GM21786 (cell line): ENCODE data around the gene PDE4D.
"Not testable (repeated sequence)": the region's sequence is repeated elsewhere in the genome, so short reads cannot be mapped to it uniquely, and the experiment has no call there.

ENCODE experiments used
- ATAC-seq: cut with Tn5 transposase; IDR thresholded peaks from one replicate; pipeline ENCODE4 v1.9.1; 2021; ENCODE audit not compliant: unreplicated experiment

PDE4D gene

DNA sequence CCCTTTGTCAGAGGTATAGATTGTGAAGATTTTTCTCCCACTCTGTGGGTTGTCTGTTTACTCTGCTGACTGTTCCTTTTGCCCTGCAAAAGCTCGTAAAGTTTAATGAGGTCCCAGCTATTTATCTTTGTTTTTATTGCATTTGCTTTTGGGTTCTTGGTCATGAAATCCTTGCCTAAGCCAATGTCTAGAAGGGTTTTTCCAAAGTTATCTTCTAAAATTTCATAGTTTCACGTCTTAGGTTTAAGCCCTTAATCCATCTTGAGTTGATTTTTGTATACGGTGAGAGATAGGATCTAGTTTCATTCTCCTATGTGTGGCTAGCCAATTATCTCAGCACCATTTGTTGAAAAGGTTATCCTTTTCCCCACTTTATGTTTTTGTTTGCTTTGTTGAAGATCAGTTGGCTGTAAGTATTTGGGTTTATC is 590.2 kb downstream of the PDE4D start:
- not testable (repeated sequence) for ATAC-seq

DNA sequence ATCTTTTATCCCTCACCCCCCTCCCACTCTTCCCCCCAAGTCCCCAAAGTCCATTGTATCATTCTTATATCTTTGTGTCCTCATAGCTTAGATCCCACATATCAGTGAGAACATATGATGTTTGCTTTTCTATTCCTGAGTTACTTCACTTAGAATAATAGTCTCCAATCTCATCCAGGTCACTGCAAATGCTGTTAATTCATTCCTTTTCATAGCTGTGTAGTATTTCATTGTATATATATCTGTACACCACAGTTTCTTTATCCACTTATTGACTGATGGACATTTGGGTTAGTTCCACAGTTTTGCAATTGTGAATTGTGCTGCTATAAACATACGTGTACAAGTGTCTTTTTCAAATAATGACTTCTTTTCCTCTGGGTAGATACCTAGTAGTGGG is 591.0 kb downstream of the PDE4D start:
- ATAC-seq, result not testable (repeated sequence)

- ATAC-seq, result no peak
Measured at GRCh38 chr5:59301727-59302126, 591.8 kb downstream of the PDE4D start.

DNA sequence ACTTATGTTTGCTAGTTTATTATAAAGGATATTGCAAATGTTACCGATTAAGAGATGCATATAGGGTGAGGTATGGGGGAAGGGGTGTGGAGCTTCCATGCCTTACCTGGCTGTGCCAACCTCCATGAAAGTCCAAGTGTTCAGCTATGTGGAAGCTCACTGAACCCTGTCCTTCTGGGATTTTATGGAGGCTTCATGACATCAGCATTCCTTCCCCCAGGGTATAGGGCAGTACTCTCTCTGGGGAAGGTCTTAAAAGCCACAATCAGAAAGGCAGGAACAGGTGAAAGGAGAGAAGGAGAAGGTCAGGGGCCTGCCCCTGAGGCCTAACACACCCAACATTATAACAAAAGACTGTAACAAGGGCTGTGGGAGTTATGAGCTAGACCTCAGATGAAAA is 592.6 kb downstream of the PDE4D start:
- no peak for ATAC-seq

DNA sequence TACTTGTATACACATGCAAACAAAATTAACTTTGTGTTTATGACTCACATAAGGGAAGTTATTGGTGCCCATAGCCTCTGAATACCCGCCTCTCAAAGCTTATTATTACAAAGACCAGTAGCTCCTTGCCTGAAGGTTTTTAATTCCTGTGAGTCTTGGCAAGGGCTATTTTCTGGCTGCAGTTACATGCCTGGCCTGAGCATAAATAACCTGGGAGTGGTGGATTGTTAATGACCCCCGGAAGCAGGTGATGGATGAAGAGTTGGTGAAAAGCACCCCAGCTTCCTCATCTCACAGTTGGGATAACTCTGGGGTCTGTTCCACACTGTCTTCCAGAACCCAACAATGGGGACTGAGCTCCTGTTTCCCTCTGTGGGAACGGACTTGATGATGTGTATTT is 594.5 kb downstream of the PDE4D start:
- ATAC-seq, result no peak

GRCh38 chr5:59296317-59297264 is 596.9 kb downstream of the PDE4D start:
- ATAC-seq, result no peak

- ATAC-seq, result no peak
Measured at GRCh38 chr5:59293700-59294099, 599.8 kb downstream of the PDE4D start.

- no peak for ATAC-seq
Measured at GRCh38 chr5:59291941-59292340, 601.6 kb downstream of the PDE4D start.

- ATAC-seq, result no peak
Measured at GRCh38 chr5:59287884-59288283, 605.6 kb downstream of the PDE4D start.

DNA sequence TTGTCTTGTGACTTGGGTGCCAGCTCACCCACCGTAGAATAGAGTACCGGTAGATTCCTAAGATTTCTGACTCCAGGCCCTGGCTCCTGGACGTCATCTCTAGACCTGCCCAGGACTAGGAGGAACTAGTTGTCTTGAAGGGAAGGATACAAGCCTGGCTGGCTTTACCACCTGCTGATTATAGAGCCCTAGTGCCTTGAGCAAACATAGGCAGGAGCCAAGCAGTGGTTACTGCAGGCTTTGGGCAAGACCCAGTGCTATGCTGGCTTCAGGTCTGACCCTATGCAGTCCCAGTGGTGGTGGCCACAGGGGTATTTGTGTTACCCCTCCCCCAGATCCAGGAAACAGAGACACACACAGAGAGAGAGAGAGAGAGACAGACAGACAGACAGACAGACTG is 606.2 kb downstream of the PDE4D start:
- no peak for ATAC-seq

DNA sequence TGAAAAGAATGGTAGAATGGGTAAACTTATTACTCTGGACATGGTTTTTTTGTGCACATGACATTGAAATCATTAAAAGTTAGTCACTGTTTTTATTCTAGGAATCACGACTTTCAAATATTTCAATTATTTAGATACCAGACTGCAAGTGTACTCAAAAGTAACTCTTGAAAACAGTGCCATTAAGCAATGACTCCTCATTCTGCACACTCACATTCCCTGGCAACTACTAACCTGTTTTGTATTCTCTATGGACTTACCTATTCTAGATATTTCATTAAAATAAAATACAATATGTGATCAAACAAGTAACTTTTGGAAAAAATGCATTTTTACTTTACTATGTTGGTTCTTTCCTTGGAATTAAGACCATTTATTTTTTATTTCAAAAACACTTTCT is 607.0 kb downstream of the PDE4D start:
- no peak for ATAC-seq

- ATAC-seq, result no peak
Measured at GRCh38 chr5:59285300-59286016, 608.1 kb downstream of the PDE4D start.

DNA sequence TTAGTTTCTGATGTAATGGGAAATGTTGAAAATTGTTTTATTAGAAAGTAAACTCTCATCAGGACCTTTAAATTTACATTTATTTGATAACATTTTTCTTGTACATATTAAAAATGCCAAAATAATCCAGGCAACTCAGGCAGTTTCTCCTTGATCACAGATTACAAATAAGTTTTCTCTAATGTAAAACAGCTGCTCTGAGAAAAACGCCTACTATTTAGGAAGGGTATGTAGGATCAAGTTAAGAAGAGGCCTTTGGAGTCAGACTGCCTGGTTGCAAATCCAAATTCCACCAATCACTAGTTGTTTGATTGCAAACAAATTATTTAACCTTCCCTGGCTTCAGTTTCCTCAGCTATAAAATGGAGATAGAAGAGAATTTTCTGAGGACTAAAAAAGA is 610.8 kb downstream of the PDE4D start:
- no peak for ATAC-seq

DNA sequence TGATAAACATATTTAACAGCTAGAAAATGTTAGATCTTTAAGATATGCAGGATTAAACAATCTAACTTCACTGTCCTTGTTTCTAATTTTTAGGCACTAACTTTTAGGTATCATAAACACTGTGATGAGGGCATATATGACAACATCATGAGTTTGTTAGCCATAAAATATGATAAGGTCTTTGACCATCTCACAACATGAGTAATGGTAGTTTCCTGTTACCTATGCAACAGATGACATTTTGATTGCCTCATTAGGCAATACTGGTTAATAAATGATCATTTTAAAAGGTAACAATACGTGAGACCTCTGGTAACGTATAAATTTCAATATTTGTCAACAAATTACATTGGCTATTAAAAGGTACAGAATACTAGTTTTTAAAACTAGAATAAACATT is 613.5 kb downstream of the PDE4D start:
- ATAC-seq, result no peak

DNA sequence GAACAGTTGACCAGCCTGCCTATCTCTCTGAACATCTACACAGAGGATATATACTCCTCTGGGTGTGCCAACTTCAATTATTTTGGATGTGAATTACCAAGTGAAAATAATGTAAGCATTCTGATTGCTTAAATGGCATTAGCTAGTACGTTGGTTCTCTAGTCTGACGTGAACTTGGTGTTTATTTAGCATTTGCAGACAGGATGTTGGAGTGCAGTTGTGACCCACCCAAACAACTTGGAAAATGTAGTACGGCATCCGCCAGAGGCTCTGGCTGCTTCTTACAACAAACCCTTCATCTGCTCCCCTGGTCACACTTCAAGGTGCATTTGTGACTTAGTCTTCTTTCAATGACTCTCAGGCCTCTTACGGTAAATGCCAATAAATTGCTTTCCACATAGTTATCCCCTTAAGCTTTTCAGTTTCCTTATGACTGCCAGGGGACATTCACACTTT is 616.6 kb downstream of the PDE4D start:
- no peak for ATAC-seq

DNA sequence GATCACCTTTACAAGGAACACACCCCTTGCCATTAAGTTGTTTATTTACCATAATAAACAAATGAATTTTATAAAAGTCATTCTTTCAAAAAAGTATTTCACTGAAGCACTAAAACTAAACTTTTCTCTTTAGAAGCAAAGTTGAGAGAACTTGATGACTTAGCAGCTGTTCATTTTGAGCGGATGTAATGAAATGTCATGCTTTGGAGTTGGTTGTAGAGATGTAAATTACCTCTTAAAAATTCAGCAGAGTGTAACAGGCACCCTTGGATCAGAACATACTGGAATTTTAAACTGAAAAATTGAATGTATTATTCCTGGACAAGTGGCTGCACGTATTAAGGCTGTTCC is 617.2 kb downstream of the PDE4D start:
- ATAC-seq, result no peak

DNA sequence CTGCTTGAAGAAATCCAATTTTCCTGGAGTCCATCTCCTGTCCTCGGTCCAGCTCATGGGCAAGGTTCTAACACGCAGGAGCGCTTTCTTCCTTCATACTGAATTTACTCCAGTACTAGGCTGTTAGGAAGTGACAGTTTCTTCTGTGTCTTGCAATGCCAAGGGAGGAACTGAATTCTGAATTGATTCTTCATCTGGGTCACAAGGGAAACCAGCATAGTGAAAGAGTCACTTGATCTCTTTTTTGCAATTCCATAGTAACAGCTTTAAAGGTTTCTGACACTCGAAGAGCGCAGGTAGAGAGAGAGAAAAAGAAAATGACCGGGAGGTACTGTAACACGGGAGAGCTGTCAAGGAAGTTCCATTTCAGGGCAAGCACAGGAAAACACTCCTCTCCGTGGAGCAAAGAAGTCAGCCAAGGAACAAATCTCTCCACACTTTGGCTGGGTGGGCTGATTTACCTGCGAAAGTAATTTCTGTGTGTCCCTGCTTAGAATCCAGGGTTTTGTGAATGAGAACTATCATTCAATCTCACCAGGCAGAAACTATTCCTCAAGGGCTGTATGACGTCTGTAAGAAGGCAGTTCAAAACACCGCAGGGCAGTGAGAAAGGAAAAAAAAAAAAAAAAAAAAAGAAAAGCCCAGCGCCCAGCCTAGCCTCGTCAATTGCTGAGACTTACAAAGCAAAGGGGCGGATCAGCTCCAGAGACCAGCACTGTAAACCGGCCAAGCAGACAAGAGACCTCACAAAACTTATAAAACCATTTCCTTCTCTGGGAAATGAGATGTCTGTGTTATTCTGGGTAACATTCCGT is 617.8 kb downstream of the PDE4D start:
- ATAC-seq, result no peak

DNA sequence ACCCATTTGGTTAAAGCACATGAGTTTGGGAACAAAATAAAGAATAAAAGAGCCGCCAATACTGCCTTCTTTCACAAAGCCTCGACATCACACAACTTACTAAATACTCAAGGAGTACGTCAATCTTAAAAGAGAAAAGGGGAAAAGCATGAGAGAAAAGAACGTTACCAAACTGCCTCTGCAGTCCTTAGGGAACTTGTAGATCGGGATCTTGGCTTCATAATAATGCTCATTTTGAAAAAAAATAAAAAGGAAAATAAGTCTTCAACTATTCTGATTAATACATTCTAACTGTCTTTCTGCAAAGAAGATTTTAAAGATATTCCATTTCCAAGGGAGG is 618.4 kb downstream of the PDE4D start:
- no peak for ATAC-seq

DNA sequence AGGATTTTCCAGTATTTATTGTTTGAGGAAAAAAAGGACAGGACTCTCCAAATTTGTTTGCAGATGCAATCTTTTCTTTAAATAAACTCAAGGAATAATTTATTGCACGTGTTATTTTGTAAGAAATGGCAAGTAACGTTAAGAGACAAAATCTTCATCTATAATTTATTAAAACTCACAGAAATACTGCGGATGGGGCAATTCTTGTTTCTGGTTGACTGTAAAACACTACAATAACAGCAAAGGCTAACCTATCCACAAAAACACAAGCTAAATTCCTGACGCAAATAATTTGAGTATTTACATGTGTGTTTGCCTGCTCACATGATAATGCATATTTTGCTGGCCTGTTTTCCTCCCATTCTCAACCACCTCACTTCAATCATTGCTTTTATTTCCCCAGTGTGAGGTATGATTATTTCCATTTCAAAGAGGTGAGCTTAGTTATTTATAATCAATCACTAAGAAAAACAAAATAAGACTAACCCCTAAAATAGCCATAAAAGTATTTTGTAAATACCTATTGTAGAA is 619.4 kb downstream of the PDE4D start:
- no peak for ATAC-seq

DNA sequence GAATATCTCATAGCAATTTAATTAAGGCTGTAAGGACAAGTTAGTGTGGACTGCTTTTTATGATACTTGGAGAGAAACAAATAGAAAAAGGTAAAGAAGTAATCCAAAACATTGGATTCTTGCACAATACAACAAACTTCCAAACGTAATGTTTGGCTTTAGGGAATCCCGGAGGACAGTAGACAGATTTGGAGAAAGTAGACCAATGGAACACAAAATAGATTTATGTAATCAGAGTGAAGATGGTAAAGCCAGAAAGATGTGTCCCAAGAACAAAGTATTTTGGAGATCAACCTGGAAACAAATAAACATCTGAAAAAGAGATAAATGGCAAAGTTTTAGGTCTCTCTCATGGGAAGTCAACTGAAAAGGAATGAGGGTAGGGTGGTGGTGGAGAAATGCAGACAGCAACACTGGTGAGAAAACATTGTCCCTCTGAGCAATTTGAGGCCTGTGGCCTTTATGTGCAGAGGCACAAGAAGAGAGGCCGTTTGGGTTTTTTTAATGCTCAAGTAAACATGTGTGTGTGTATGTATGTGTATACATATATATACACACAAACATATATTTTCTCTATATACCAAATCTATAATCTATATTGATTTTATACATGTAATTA is 620.6 kb downstream of the PDE4D start:
- no peak for ATAC-seq
